Fibroblast of lung (primary cell): Measurements from ENCODE around the gene JARID2. TPM values are rescaled to one million over a fixed set of nuclear protein-coding genes. Genes with fewer than 3 reads are reported as not detected.

Experiments
- DNase-seq, 2 donors: peaks; one replicate each; pipeline versions ENCODE4 v3.0.0 to v3.0.0-alpha.2; 2010; ENCODE audit warnings: low read depth in 2 of 2
- H2AFZ ChIP-seq: 2 replicates; pipeline ENCODE4 v1.5.1; 2012; ENCODE audit warnings: low read length, control low read depth, inconsistent platforms
- H3K27ac ChIP-seq: 2 replicates; pipeline ENCODE4 v1.5.1; 2011; ENCODE audit warnings: low read length, control low read depth; ENCODE audit not compliant: insufficient read depth
- H3K27me3 ChIP-seq: 2 replicates; pipeline ENCODE4 v1.5.1; 2011; ENCODE audit warnings: mild to moderate bottlenecking, low read length; ENCODE audit not compliant: control insufficient read depth, insufficient read depth
- H3K36me3 ChIP-seq: 2 replicates; pipeline ENCODE4 v1.5.1; 2011; ENCODE audit warnings: low read length; ENCODE audit not compliant: control insufficient read depth, insufficient read depth
- H3K4me1 ChIP-seq: 2 replicates; pipeline ENCODE4 v1.5.1; 2011; ENCODE audit warnings: low read length; ENCODE audit not compliant: control insufficient read depth, insufficient read depth; ENCODE audit errors: extremely low read depth
- H3K4me2 ChIP-seq: 2 replicates; pipeline ENCODE4 v1.5.1; 2011; ENCODE audit warnings: low read length, control low read depth; ENCODE audit not compliant: insufficient read depth; ENCODE audit errors: extremely low read depth
- H3K4me3 ChIP-seq, 4 experiments: fragments of 200-600 bp in 1 of 4; sonication (generic) in 1 of 4; replicated peaks in 1 of 4; 2 replicates each; pipeline ENCODE4 v1.5.1; 2011 to 2016; ENCODE audit warnings: low read length in 4 of 4, low read depth in 3 of 4, mild to moderate bottlenecking in 3 of 4, control low read depth in 2 of 4, inconsistent platforms in 1 of 4, mixed read lengths in 1 of 4; ENCODE audit not compliant: insufficient read depth in 1 of 4; ENCODE audit errors: control extremely low read depth in 1 of 4
- H3K79me2 ChIP-seq: 2 replicates; pipeline ENCODE4 v1.5.1; 2012; ENCODE audit warnings: mild to moderate bottlenecking, low read length, inconsistent platforms; ENCODE audit not compliant: control insufficient read depth, insufficient read depth
- H3K9ac ChIP-seq: 2 replicates; pipeline ENCODE4 v1.5.1; 2011; ENCODE audit warnings: mild to moderate bottlenecking, low read length, control low read depth; ENCODE audit not compliant: insufficient read depth
- H3K9me3 ChIP-seq: 2 replicates; pipeline ENCODE4 v1.5.1; 2012; ENCODE audit warnings: low read depth, low read length; ENCODE audit not compliant: control insufficient read depth, insufficient read depth
- H4K20me1 ChIP-seq: 2 replicates; pipeline ENCODE4 v1.5.1; 2011; ENCODE audit warnings: low read length; ENCODE audit not compliant: control insufficient read depth, insufficient read depth; ENCODE audit errors: extremely low read depth
- CTCF ChIP-seq, 2 donors: IDR thresholded peaks in 1 of 2; conservative IDR thresholded peaks in 1 of 2; 1 replicate in 1 of 2; 2 replicates in 1 of 2; pipeline ENCODE4 v1.5.1; 2011 to 2012; ENCODE audit warnings: low read length in 2 of 2, control low read depth in 1 of 2, inconsistent platforms in 1 of 2, low read depth in 1 of 2, mild to moderate bottlenecking in 1 of 2
- EZH2 ChIP-seq: IDR thresholded peaks from 2 replicates; pipeline ENCODE4 v1.5.1; 2012; ENCODE audit warnings: low read length, control low read depth, mild to moderate bottlenecking; ENCODE audit errors: missing control alignments
- polyA plus RNA-seq, 2 donors: library from polyadenylated mRNA; depleted of rRNA in 1 of 2; stranded (reverse) in 1 of 2; unstranded in 1 of 2; fragments of >200 nt; gene quantifications; 2 replicates each; pipeline ENCODE4 v1.2.1, GENCODE V29; 2011 to 2012; ENCODE audit warnings: missing spikeins in 1 of 2
- total RNA-seq: library from RNA; depleted of rRNA; stranded (reverse); fragments of >200 nt; gene quantifications from 2 replicates; pipeline ENCODE4 v1.2.1, GENCODE V29; 2014

The JARID2 gene
- total and polyA plus RNA-seq, 2 donors (not counting 1 experiment from before 2014, with no cell fraction given), result 5.0 to 8.2 TPM

- Histone ChIP-seq H3K4me2 (peak overlapping the region; percentile 70), H3K4me1 (peaks cover 22% of the 10 kb centered on the region), H2AFZ (no peak overlapping the region), H3K27ac (no peak overlapping the region), H3K79me2 (peaks cover 53% of the 10 kb centered on the region), H3K4me3 (no peak overlapping the region), H3K9ac (no peak overlapping the region), H3K36me3 (no peaks in the 10 kb centered on the region), H3K27me3 (no peaks in the 10 kb centered on the region), H4K20me1 (no peaks in the 10 kb centered on the region), H3K9me3 (no peaks in the 10 kb centered on the region)
- TF ChIP-seq CTCF (conservative IDR thresholded peaks at IDR 0.05 in 1 of 2, IDR thresholded peaks at IDR 0.05 in 1 of 2; ENCODE audit: low read depth in 1 of 2, low read length in 2 of 2) (no peak), EZH2 (no peak)
- DNase-seq, result no peak
These were observed 23.1 kb downstream of the JARID2 start for GRCh38 chr6:15269011-15269410.

- Histone ChIP-seq H3K4me3 (no peak overlapping the region), H3K9me3 (no peaks in the 10 kb centered on the region), H3K9ac (no peak overlapping the region), H3K4me1 (peaks cover 18% of the 10 kb centered on the region), H4K20me1 (no peaks in the 10 kb centered on the region), H3K27ac (no peak overlapping the region), H3K4me2 (no peak overlapping the region), H3K36me3 (no peaks in the 10 kb centered on the region), H2AFZ (no peak overlapping the region), H3K27me3 (no peaks in the 10 kb centered on the region), H3K79me2 (peaks cover 49% of the 10 kb centered on the region)
- TF ChIP-seq EZH2 (no peak), CTCF (conservative IDR thresholded peaks at IDR 0.05 in 1 of 2, IDR thresholded peaks at IDR 0.05 in 1 of 2; ENCODE audit: low read depth in 1 of 2, low read length in 2 of 2) (no peak)
- no peak for DNase-seq
These were observed 23.8 kb downstream of the JARID2 start for GRCh38 chr6:15269619-15270018.

GRCh38 chr6:15270402-15270801, 24.5 kb downstream of the JARID2 start:
- H3K79me2 ChIP-seq, result peaks cover 49% of the 10 kb centered on the region

More at GRCh38 chr6:15270402-15270801, 24.5 kb downstream of the JARID2 start:
- Histone ChIP-seq H2AFZ (no peak overlapping the region), H3K27me3 (no peaks in the 10 kb centered on the region), H3K36me3 (no peaks in the 10 kb centered on the region), H4K20me1 (no peaks in the 10 kb centered on the region), H3K4me3 (no peak overlapping the region), H3K9ac (no peak overlapping the region), H3K27ac (no peak overlapping the region), H3K4me2 (no peak overlapping the region), H3K9me3 (no peaks in the 10 kb centered on the region), H3K4me1 (peaks cover 15% of the 10 kb centered on the region)
- DNase-seq, result no peak
- TF ChIP-seq EZH2 (no peak), CTCF (conservative IDR thresholded peaks at IDR 0.05 in 1 of 2, IDR thresholded peaks at IDR 0.05 in 1 of 2; ENCODE audit: low read depth in 1 of 2, low read length in 2 of 2) (no peak)
